ENCODE results near the gene PCGF3.
"Not testable (repeated sequence)": the region's sequence is repeated elsewhere in the genome, so short reads cannot be mapped to it uniquely, and the experiment has no call there.

PCGF3 gene

DNA sequence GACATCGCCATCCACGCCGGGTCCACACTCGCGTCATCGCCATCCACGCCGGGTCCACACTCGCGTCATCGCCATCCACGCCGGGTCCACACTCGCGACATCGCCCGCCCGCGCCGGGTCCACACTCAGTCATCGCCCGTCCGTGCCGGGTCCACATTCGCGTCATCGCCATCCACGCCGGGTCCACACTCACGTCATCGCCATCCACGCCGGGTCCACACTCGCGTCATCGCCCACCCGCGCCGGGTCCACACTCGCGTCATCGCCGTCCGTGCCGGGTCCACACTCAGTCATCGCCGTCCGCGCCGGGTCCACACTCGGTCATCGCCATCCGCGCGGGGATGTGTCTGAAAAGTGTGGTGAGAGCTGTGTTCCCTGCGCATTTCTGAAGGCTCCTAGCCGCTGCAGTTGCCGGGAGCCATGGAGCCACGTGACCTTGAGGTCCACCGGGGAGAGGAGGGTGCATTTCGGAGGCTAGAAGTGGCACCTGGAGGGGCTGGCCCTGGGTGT is 17.3 kb downstream of the PCGF3 start:
- in situ Hi-C loops (cut with MboI; ENCODE audit: low sequenced_read_pairs), result no loop called here

DNA sequence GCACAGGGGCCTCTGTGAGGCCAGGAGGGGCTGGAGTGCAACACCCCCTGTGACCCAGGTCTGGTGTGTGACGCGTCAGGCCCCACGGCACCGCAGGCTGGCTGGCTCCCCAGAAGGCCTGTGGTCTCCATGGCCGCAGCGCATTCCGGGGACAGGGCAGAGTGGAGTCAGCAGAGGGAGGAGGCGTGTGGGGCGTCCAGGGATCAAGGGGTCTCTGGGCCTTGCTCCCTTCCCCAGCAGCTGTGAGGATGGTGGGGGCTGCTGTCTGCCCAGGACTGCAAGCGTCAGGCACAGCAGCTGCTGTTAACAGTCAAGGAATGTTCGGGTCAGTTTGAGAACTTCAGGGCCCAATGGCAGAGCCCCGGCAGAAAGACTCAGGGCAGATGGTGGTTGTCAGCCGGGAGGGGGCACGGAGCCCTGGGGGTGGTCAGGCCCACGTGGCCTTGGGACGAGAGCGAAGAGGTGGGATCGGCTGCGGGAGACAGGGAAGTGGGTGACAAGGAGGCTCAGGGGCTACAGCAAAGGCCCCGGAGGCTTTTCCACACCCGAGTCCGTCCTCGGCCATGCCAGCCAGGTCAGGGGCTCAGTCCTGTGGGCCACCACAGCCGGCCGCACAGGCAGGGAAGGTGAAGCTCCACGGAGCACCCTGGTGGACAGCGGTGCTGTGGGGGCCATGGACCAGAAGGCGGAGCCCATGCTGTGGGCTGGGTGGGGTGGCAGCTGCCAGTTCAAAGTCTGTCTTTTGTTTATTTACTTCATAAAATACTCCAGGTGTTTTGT is 18.3 kb downstream of the PCGF3 start:
- in situ Hi-C loops (cut with MboI; ENCODE audit: low sequenced_read_pairs), result no loop called here

DNA sequence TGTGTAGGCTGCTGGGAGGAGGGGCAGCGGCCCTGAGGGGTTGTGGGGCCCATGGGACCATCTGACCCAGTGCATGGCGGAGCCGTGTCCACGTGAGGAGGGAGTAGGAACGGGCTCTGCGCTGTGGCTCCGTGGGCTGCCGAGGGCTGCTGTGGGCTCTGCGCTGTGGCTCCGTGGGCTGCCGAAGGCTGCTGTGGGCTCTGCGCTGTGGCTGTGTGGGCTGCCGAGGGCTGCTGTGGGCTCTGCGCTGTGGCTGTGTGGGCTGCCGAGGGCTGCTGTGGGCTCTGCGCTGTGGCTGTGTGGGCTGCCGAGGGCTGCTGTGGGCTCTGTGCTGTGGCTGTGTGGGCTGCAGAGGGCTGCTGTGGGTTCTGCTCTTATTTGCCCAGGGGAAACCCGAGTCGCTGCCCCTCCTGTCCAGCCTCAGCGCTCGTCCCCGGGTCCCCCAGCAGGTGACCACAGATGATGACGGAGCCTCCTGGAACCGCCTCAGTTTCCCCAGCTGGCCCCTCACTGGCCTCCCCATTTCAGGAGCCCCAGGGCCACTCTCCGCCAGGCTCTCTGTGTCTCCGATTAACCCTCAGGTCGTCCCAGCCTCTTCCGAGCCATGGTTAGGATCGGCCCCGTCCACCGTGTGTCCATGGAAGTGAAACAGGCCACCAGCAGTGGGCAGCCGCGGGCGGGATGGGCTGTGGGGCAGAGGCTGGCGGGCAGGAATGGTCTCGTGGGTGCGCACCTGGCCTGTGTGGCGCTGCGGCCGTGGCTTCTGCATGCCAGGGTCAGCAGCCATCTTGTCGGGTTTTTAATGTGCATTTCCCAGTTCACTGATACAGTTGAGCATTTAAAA is 20.0 kb downstream of the PCGF3 start:
- in situ Hi-C loops (cut with MboI; ENCODE audit: low sequenced_read_pairs), result no loop called here

DNA sequence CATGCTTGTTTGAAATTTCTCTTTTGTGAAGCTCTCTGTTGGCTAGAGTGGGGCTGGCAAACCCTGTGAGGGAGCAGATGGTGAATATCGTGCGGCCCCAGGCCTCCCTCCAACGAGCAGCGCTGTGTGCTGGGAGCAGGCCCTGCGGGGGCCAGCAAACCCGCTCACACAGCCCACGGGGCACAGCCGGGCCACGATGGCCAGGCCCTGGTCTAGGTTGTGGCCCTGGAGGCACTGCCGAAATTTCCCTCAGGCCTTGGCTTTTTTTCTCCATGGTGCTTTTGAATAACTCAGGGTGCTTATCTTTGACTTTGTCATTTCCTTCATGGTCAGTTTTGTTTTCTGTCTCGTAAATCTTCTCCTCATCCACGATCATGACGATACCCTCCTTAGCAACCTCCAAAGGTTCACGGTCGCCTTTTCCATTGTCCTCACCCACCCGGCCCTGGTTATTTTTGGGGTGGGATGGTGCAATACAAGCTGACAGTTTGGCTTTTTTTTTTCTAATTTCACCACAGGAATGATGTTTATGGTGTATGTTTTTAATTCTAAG is 20.7 kb downstream of the PCGF3 start:
- in situ Hi-C loops (cut with MboI; ENCODE audit: low sequenced_read_pairs), result no loop called here

DNA sequence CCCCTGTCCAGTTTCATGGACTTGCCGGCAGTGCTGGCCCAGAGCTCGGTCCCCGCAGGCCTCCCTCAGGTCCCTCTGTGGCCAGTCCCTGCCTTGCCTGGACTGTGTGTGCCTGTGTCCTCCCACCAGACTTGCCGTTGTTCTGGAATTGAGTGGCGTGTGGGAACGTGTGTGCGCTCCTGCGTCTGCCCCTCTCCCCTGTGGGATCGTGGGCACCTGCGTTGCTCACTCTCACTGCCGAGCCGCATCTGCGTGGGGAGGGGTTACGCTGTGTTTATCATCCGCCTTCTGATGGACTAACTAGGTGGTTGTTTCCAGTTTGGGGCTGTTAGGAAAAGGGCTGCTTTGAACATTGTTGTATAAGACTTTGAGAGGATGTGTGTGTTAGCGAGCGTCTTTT is 21.2 kb downstream of the PCGF3 start:
- in situ Hi-C loops (cut with MboI; ENCODE audit: low sequenced_read_pairs), result no loop called here

DNA sequence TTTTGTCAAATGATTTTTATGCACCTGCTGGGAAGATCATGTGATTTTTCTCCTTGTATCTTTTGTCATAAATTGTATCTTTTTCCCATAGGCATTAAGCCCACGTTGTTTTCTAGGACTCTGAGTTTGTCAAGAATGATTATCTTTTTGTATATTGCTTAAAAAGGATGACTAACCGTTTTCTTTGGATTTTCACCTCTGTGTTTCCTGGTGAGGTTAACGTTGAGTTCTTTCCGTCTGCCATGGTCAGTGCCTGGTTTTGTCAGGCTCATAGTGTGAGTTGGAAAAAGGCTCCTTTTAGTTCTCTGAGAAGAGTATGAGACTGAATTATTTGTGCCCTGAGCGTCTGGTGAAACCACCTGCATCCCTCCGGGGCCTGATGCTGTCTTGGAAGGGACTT is 21.9 kb downstream of the PCGF3 start:
- in situ Hi-C loops (cut with MboI; ENCODE audit: low sequenced_read_pairs), result no loop called here

DNA sequence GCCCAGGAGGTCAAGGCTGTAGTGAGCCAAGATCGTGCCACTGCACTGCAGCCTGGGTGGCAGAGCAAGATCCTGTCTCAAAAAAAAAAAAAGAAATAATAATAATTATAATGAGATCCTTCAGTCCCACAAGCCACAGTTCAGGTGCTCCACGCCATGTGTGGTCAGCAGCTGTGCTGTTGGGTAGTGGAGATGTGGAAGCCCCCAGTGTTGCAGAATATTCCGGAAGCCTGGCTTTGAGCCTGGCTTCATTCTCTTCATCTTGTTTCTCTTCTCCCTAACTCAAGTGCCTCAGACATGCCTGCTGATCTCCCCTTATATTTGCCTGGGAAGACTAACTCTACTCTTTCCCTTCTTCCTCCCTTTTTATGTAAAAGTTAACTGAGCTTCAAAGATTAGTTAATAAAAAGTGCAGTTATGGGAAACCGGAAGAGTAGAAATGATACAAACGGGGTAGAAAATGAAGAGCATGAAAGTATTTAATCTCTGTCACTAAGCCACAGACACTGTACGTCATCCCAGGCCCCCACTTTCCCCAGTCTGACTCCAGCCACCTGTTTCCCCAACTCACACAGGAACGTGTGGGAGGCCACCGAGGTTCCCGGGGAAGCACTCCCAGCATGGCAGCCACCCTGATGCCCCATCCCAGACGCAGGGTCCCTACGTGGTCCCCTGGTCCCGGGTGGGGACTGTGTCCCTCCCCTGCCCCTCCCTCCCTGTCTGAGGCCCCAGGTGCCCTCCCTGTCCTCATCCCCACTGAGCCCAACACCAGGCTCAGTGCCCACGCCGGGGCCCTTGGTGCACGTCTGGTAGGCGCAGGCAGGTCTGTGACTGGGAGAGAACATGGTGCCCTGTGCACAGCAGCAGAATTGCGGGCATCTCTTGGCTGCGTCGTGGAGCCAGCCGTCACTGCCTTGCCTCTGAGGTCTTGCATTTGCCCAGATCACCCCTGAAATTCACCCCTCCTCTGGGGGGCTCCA is 24.0 kb downstream of the PCGF3 start:
- in situ Hi-C loops (cut with MboI; ENCODE audit: low sequenced_read_pairs), result no loop called here

DNA sequence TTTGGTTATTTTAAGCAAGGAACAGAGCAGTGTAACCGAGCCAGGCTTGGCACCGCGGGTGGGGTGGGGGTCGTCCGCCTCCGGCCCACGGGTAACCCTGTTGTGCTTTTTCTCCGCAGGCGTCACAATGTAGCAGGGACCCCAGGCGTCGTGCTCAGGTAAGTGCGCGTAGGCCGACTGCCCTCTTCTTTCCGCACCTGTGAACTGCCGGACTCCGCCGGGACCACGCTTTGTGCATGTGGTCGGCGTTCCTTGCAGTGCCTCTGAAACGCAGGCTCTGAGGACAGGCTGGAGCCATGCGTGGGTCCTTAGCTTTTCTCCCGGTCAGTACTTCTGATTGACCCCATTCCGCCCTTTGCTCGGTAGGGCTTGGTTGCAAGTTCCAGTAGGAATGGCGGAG is 24.9 kb downstream of the PCGF3 start:
- in situ Hi-C loops (cut with MboI; ENCODE audit: low sequenced_read_pairs), result no loop called here

DNA sequence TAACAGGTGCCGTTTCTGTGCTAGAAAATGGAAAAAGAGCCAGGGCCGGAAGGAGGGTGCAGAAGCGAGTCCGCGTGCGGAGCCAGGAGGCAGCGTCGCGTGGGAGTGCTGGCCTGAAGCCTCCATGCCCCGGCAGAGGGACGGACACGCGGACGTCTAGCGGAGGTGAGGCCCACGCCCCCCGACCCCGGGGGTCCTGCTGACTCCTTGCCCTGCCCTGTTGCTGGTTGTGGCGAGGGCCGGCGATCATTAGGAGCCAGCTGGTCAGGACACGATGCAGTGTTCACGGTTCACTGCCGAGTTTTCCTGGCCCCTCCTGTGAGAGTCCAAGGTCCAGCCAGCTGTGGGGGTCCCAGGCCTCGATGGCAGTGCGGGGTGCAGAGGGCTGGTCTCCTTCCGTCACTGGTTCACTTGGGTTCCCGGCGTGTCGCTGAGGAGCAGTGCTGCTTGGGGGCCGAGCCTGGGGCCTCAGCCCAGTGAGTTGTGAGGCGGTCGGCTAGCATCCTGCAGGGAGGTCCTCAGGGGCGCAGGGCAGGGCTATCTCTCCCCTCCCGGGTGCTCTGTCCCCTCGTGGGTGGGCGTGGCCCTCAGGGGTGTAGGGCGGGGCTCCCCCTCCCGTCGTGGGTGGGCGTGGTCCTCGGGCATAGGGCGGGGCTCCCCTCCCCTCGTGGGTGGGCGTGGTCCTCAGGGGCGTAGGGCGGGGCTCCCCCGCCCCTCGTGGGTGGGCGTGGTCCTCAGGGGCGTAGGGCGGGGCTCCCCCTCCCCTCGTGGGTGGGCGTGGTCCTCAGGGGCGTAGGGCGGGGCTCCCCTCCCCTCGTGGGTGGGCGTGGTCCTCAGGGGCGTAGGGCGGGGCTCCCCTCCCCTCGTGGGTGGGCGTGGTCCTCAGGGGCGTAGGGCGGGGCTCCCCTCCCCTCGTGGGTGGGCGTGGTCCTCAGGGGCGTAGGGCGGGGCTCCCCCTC is 25.6 kb downstream of the PCGF3 start:
- in situ Hi-C loops (cut with MboI; ENCODE audit: low sequenced_read_pairs), result not testable (repeated sequence)

DNA sequence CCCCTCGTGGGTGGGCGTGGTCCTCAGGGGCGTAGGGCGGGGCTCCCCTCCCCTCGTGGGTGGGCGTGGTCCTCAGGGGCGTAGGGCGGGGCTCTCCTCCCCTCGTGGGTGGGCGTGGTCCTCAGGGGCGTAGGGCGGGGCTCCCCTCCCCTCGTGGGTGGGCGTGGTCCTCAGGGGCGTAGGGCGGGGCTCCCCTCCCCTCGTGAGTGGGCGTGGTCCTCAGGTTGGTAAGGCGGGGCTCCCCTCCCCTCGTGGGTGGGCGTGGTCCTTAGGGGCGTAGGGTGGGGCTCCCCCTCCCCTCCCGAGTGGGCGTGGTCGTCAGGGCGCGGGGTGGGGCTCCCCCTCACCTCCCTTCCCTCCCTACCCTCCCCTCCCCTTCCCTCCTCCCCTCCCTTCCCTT is 26.3 kb downstream of the PCGF3 start:
- in situ Hi-C loops (cut with MboI; ENCODE audit: low sequenced_read_pairs), result not testable (repeated sequence)

DNA sequence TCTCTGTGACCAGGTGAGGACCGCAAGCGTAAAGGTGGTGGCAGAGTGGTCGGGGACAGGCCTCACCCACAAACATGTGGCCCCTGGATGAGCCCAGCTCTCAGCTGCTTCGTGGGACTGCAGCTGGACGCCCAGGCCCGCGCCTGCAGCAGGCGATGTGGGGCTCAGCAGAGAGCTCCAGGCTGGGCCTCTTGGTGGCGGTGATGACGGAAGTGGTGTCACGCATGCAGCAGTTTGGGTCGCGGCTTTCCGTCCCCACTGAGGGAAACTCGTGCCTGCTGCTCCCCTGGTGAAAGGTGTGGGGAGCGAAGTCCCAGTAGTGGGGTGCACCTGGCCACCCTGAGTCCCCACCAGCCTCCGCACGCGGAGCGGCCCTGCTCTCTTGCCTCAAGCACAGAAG is 26.9 kb downstream of the PCGF3 start:
- in situ Hi-C loops (cut with MboI; ENCODE audit: low sequenced_read_pairs), result no loop called here

DNA sequence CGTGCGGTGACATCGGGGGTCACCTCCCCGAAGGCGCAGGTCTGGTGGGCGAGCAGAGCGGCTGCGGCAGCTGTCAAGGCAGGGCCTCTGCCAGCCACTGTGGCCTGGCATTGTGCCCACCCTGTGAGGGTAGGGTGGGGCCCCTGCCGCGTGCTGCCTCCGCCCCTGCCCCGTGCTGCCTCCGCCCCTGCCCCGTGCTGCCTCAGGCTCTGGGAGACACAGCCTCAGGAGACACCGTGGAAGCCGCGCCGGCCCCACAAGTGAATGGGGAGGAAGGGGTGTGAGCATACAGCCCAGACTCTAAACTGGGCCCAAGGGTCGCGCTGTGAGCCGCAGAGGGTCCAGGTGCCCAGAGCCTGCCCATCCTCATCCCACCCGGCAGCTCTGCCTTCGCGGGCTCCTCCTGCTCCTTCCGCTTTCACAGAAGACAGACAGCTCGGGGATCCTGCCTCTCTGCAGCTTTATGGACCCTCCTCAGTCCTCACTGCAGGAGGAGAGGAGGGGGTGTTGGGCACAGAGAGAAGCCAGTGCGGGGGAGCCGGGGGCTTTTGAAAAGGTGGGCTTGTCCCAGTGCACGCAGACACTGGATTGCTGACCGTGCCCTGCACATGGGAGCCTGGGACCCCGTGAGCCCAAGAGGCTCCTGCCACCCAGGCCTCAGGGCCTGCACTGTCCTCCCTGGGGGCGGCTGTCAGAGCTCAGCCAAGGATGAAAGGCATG is 27.4 kb downstream of the PCGF3 start:
- in situ Hi-C loops (cut with MboI; ENCODE audit: low sequenced_read_pairs), result no loop called here

DNA sequence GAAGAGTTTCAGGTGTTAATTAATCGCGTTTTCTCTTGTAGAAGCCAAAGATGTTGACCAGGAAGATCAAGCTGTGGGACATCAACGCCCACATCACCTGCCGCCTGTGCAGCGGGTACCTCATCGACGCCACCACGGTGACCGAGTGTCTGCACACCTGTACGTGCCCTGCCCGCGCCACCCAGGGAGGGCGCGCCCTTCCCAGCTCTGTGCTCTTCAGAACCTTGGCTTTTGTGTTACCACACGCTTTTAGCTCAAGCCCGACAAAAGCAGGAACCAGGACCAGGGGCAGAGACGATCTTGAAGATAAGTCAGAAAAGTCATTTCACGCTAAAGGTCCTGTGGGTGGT is 28.0 kb downstream of the PCGF3 start:
- in situ Hi-C loops (cut with MboI; ENCODE audit: low sequenced_read_pairs), result no loop called here

DNA sequence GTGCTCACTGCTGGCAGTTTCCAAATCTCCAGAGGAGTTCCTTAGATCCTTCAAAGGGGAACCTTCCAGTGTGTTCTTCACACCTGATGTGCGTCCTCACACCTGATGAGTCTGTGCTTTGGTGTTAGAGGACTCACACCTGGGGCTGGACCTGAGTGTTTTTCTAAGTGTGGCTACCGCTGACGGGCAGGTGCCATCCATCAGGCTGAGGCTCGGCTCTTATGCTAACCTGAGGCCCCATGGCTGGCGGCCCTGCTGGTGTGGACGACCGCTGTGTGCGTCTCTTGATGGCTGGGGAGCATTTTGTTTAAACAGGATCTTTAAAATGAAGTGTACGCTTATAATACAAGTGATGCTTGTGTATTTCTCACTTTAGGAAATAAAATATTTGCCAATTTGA is 28.4 kb downstream of the PCGF3 start:
- in situ Hi-C loops (cut with MboI; ENCODE audit: low sequenced_read_pairs), result no loop called here

DNA sequence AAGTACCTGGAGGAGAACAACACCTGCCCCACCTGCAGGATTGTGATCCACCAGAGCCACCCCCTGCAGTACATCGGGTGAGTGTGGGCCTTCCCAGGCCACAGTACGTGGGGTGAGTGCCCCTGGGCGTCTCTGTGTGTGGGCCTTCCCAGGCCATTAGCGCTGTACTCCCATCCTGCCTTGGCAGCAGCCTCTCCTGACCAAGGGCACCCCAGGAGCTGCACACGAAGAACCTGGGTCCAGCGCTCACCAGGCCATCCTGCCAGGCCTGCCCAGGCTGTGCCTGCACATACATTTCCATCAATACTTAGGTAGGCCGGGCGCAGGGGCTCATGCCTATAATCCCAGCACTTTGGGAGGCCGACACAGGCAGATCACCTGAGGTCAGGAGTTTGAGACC is 29.3 kb downstream of the PCGF3 start:
- in situ Hi-C loops (cut with MboI; ENCODE audit: low sequenced_read_pairs), result no loop called here

DNA sequence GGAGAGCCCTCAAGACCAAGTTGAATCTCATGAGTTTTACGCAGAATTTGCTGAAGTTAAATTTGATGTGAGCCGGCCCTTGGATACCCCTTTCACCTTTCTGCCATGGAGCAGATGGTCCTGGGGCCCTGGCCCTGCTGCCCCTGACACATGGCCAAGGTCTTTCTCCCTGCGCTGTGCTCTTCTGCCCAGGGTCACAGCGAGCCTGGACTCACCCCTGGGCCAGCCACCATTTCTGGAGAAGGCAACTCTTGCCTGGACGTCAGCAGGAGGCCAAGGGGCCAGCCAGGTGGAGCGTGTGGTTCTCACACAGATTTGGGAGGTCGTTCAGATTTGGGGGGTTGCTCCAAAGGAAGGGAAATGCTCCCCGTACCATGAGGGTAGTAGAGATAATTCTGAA is 30.0 kb downstream of the PCGF3 start:
- in situ Hi-C loops (cut with MboI; ENCODE audit: low sequenced_read_pairs), result no loop called here

DNA sequence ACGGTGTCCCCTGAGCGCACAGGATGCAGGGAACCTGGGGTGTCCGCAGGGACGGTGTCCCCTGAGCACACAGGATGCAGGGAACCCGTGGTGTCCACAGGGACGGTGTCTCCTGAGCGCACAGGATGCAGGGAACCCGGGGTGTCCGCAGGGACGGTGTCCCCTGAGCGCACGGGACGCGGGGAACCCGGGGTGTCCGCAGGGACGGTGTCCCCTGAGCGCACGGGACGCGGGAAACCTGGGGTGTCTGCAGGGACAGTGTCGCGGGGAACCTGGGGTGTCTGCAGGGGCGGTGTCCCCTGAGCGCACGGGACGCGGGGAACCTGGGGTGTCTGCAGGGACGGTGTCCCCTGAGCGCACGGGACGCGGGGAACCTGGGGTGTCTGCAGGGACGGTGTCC is 30.9 kb downstream of the PCGF3 start:
- in situ Hi-C loops (cut with MboI; ENCODE audit: low sequenced_read_pairs), result not testable (repeated sequence)

DNA sequence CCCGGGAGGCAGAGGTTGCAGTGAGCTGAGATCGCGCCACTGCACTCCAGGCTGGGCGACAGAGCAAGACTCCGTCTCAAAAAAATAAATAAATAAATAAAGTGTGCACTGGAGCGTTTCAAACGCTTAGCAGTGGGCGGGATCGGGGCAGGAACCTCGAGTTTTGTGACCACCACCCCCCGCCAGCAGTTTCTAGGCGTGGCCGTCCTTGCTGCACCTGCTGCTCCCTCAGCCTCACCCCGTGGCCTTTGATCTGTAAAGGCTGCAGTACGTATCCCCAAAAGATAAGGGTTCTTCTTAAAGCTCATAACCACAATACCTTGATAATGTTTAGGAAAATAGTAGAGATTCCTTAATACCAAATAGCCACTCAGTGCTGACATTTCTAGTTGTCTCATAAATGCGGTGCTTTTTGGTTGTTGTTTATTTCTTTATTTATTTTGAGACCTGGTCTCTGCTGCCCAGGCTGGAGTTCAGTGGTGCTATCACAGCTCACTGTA is 33.2 kb downstream of the PCGF3 start:
- in situ Hi-C loops (cut with MboI; ENCODE audit: low sequenced_read_pairs), result no loop called here

DNA sequence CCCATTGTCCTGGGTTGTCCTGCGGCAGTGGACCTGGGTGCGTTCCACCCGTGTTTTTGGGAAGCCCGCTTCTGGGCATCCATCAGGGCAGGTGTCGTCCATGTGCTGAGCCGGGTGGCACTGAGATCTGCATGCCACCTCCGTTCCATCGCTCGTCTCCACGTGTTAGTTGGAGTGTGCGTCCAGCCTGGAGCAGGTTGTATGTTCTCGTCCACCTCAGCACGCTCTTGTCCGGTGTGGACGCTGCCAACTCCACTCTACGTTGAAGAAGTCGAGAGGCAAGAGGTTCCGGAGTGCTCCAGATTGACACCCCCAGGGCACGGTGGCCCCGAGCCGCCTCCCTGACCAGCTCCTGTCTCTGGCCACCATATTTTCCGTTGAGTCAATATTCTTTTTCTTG is 33.9 kb downstream of the PCGF3 start:
- in situ Hi-C loops (cut with MboI; ENCODE audit: low sequenced_read_pairs), result no loop called here

Measured in HL-60/S4 treated with retinoic acid at 250 ng/mL for 4 days and 3 days (cell line).